ENCODE measurements around the gene OR6V1. TPM values are rescaled to one million over a fixed set of nuclear protein-coding genes. Genes with fewer than 3 reads are reported as not detected.

The OR6V1 gene
- total RNA-seq, 4 donors from 2014 or later: not detected

DNA sequence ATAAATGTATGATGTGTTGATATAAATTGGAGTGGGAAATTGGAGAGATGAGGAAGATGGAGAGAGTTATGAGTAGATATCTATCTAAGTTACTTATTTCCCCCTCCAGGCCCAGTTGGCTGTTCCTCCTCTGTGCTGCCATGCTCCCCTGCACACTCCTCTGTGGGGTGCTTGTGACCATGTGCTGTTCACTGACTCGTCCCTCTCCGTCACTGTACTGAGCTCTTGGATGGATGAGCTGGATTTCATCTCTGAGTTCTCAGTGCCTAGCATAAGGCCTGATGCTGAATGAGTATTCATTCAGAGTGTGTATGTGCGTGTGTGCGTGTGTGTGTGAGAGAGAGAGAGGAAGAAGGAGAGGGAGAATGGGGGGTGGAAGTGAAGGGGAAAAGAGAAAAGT is 39.7 kb upstream of the OR6V1 start:
- TF ChIP-seq, protein P1, sequence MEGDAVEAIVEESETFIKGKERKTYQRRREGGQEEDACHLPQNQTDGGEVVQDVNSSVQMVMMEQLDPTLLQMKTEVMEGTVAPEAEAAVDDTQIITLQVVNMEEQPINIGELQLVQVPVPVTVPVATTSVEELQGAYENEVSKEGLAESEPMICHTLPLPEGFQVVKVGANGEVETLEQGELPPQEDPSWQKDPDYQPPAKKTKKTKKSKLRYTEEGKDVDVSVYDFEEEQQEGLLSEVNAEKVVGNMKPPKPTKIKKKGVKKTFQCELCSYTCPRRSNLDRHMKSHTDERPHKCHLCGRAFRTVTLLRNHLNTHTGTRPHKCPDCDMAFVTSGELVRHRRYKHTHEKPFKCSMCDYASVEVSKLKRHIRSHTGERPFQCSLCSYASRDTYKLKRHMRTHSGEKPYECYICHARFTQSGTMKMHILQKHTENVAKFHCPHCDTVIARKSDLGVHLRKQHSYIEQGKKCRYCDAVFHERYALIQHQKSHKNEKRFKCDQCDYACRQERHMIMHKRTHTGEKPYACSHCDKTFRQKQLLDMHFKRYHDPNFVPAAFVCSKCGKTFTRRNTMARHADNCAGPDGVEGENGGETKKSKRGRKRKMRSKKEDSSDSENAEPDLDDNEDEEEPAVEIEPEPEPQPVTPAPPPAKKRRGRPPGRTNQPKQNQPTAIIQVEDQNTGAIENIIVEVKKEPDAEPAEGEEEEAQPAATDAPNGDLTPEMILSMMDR (IDR thresholded peaks at IDR 0.05; ENCODE audit: low read depth): no peak

DNA sequence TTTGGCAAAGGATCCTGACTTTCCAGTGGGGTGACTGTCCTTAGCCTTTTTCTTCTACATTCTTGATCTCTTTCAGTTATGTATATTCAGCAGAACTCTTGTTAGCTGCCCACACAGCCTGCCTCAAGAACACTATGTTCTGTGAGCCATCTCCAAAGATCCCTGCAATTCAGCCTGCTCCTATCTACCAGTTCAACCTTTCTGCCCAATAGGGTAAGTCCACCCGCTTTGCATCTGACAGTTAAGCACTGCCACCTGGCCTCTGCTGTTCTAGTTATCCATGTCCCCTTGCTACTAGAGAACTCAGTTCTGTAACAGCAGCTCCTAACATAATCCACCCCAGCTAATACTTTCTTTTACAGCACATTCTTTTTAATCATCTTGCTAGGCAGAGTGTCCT is 38.7 kb upstream of the OR6V1 start:
- TF ChIP-seq, protein P1 (IDR thresholded peaks at IDR 0.05; ENCODE audit: low read depth): no peak

DNA sequence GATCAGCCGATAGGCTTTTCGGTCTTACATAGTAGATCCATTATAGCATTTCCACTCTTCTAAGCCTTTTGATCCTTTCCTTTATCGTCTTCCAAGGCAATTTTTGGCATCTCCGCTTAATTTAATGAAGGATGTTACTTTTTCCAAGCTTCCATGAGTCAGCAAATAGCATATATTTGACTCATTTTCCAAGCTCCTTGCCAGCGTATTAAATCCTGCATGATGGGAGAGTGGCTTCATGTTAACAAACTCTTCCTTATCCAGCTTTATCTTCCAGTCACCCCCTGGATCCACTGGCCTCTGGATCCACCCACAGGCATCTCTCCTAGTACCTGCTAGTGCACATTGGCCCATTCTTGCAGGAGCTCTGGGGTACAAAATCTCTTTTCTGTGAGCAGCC is 38.2 kb upstream of the OR6V1 start:
- TF ChIP-seq, protein P1 (IDR thresholded peaks at IDR 0.05; ENCODE audit: low read depth): no peak

DNA sequence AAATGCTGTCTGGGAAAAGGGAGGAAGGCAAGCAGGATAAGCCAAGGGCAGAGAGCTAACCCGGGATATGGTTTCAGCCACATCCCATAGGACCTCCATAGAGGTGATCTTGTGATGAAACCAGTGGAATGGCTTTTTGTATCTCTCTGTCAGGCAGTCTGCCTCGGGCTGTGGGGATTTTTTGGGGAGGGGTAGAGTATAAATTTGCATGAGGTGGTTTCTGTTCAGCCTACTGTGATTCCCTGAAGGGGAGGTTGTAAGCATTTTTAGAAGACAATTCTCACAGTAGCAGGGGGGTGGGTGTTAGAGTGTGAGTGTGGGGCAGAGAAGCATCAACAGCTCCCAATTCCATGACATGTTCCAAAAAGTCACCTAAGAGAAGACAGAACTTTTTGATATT is 37.1 kb upstream of the OR6V1 start:
- TF ChIP-seq, protein P1 (IDR thresholded peaks at IDR 0.05; ENCODE audit: low read depth): no peak

DNA sequence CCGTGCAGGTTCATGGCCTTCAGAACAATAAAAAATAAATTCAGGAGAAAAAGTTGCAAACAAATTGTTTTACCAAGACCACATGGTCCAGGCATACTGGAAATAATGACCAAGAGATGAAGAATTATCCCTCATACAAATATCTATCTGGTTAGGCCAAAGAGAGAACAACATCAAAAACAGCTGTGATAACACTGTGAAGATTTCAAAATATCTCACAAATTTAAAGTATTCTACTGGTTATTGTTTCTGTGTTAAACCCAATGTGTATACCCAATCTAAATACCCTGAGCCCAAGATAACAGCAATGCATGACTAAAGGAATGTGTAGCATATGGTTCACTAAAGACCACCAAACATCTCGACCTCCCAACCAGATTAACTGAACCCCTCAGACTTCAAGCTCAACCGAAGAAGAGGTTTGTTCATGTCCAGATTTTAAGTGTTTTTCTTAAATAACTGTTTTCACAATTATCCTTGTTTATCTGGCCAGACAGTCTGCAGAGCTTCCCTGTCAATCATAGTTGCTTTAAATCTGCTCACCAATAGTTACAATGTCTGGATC is 36.1 kb upstream of the OR6V1 start:
- TF ChIP-seq, protein P1 (IDR thresholded peaks at IDR 0.05; ENCODE audit: low read depth): no peak

DNA sequence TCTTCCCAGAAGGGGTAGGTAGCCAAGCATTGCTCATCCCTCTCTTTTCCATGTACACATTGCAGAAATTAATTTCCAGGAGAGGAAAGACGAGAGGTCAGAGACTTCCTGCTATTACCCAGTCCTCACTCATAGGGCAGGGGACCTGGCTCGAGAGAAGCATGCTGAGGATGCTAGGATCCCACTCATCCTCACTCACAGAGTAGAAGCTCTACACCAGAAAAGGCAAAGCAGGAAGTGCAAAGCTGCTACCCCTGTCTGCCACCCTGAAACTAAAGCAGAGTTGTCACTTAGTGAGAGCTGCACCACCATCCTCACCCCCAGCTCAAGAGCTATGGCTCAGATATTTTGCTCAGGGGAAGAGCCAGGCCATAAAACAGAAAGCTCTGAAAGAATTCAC is 35.1 kb upstream of the OR6V1 start:
- TF ChIP-seq, protein P1 (IDR thresholded peaks at IDR 0.05; ENCODE audit: low read depth): no peak

DNA sequence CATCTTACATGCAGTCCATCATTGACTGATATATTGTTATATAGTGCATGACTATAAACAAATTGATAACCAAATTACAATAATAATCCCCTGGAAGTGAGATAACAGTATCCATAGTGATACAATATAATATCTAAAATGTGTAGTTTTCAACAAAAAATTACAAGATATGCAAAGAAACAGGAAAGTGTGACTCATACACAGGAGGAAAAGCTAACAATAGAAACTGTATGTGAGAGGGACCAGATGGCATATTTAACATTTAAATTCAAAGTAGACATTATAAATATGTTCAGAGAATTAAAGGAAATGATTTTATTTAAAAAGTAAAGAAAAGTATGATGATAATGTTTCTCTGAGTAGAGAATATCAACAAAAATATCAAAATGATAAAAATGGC is 33.2 kb upstream of the OR6V1 start:
- TF ChIP-seq, protein P1 (IDR thresholded peaks at IDR 0.05; ENCODE audit: low read depth): no peak
